H1 (cell line): ENCODE measurements around the gene GNG13. TPM values are rescaled to one million over a fixed set of nuclear protein-coding genes. Genes with fewer than 3 reads are reported as not detected.

Source experiments
- CTCF ChIA-PET: fragments of 300-600 bp; sonication (Branson Sonifier 250); formaldehyde crosslinking; loops from one replicate; lab custom pipeline; 2021; ENCODE audit not compliant: partially characterized antibody; lab: Charles Lee
- POLR2A ChIA-PET: fragments of 300-600 bp; sonication (Branson Sonifier 250); formaldehyde crosslinking; loops from one replicate; lab custom pipeline; 2021; ENCODE audit warnings: inconsistent platforms; ENCODE audit not compliant: partially characterized antibody; lab: Charles Lee
- DNase-seq, 2 experiments: peaks; one replicate each; pipeline versions ENCODE4 v3.0.0 to v3.0.0-alpha.2; 2010 to 2022; ENCODE audit warnings: low spot score in 2 of 2, low read depth in 1 of 2, mixed read lengths in 1 of 2
- FAIRE-seq: peaks from 2 replicates; lab custom pipeline; 2011; peaks lifted over from hg19 to GRCh38; lab: Jason Lieb, UNC
- H2AFZ ChIP-seq: 2 replicates; pipeline ENCODE4 v1.8.1; 2012; ENCODE audit warnings: low read length, inconsistent platforms
- H2AK5ac ChIP-seq: 2 replicates; pipeline ENCODE4 v1.6.1; 2013; ENCODE audit warnings: low read depth, low read length
- H2BK120ac ChIP-seq: replicated peaks from 2 replicates; pipeline ENCODE3; 2013; ENCODE audit warnings: low read depth, low read length, inconsistent platforms
- H2BK12ac ChIP-seq: 2 replicates; pipeline ENCODE4 v1.6.1; 2013; ENCODE audit warnings: low read depth, low read length
- H2BK15ac ChIP-seq: 2 replicates; pipeline ENCODE4 v1.6.1; 2013; ENCODE audit warnings: low read length
- H2BK20ac ChIP-seq: 2 replicates; pipeline ENCODE4 v1.6.1; 2013; ENCODE audit warnings: low read length
- H2BK5ac ChIP-seq: 2 replicates; pipeline ENCODE4 v1.6.1; 2013; ENCODE audit warnings: low read depth, low read length
- H3K14ac ChIP-seq: 2 replicates; pipeline ENCODE4 v1.6.1; 2013; ENCODE audit warnings: inconsistent platforms; ENCODE audit not compliant: insufficient read length
- H3K18ac ChIP-seq: 2 replicates; pipeline ENCODE4 v1.6.1; 2013; ENCODE audit warnings: low read length; ENCODE audit errors: extremely low read depth
- H3K23ac ChIP-seq: 2 replicates; pipeline ENCODE4 v1.6.1; 2013; ENCODE audit warnings: inconsistent platforms; ENCODE audit not compliant: insufficient read length
- H3K23me2 ChIP-seq: 2 replicates; pipeline ENCODE4 v1.6.1; 2013; ENCODE audit warnings: low read depth, low read length
- H3K27ac ChIP-seq: 2 replicates; pipeline ENCODE4 v1.6.1; 2011; ENCODE audit warnings: low read depth, low read length, inconsistent platforms
- H3K27me3 ChIP-seq, 4 experiments: replicated peaks in 1 of 4; 1 replicate in 1 of 4; 2 replicates in 3 of 4; pipeline versions ENCODE4 v1.6.1 to v1.8.1; 2011 to 2013; ENCODE audit warnings: low read length in 3 of 4, mild to moderate bottlenecking in 3 of 4, inconsistent platforms in 2 of 4, mixed read lengths in 2 of 4, moderate library complexity in 1 of 4; ENCODE audit not compliant: control insufficient read depth in 3 of 4, insufficient read depth in 3 of 4; ENCODE audit errors: extremely low read depth in 1 of 4
- H3K36me3 ChIP-seq, 4 experiments: 2 replicates each; pipeline versions ENCODE4 v1.6.1 to v1.8.1; 2011 to 2013; ENCODE audit warnings: mild to moderate bottlenecking in 4 of 4, low read length in 3 of 4, moderate library complexity in 2 of 4, control low read depth in 1 of 4, inconsistent platforms in 1 of 4; ENCODE audit not compliant: insufficient read depth in 4 of 4, control insufficient read depth in 2 of 4
- H3K4ac ChIP-seq: replicated peaks from 2 replicates; pipeline ENCODE3; 2013; ENCODE audit warnings: low read length, low read depth, mixed read lengths, inconsistent platforms; ENCODE audit not compliant: insufficient read length
- H3K4me1 ChIP-seq, 4 experiments: replicated peaks in 1 of 4; 1 replicate in 1 of 4; 2 replicates in 3 of 4; pipeline versions ENCODE4 v1.6.1 to v1.8.1; 2011 to 2013; ENCODE audit warnings: low read length in 3 of 4, inconsistent platforms in 2 of 4, mixed read lengths in 1 of 4; ENCODE audit not compliant: insufficient read depth in 4 of 4, control insufficient read depth in 3 of 4
- H3K4me2 ChIP-seq, 2 experiments: 2 replicates each; pipeline versions ENCODE4 v1.6.1 to v1.8.1; 2011 to 2013; ENCODE audit warnings: low read depth in 2 of 2, low read length in 2 of 2, control low read depth in 1 of 2, inconsistent platforms in 1 of 2, mild to moderate bottlenecking in 1 of 2; ENCODE audit not compliant: insufficient read depth in 1 of 2
- H3K4me3 ChIP-seq, 4 experiments: fragments of 200-600, 300-600 bp in 1 of 4; sonication (generic), shearing (Covaris generic), sonication (Bioruptor Twin) in 1 of 4; 2 replicates each; pipeline versions ENCODE4 v1.5.1 to v1.8.1; 2011 to 2016; ENCODE audit warnings: low read length in 4 of 4, low read depth in 3 of 4, control low read depth in 2 of 4, inconsistent platforms in 2 of 4, mild to moderate bottlenecking in 2 of 4, mixed read lengths in 1 of 4, moderate library complexity in 1 of 4; ENCODE audit not compliant: insufficient read depth in 2 of 4; ENCODE audit errors: extremely low read depth in 1 of 4
- H3K56ac ChIP-seq: replicated peaks from 2 replicates; pipeline ENCODE3; 2013; ENCODE audit warnings: low read depth, mild to moderate bottlenecking, mixed read lengths, low read length, inconsistent platforms; ENCODE audit not compliant: insufficient read length
- H3K79me1 ChIP-seq: 2 replicates; pipeline ENCODE4 v1.6.1; 2013; ENCODE audit warnings: low read depth, low read length, control low read depth
- H3K79me2 ChIP-seq, 2 experiments: 2 replicates each; pipeline versions ENCODE4 v1.6.1 to v1.8.1; 2012 to 2013; ENCODE audit warnings: low read length in 2 of 2, mild to moderate bottlenecking in 2 of 2, inconsistent platforms in 1 of 2; ENCODE audit not compliant: insufficient read depth in 2 of 2, control insufficient read depth in 1 of 2
- H3K9ac ChIP-seq, 4 experiments: replicated peaks in 1 of 4; 1 replicate in 1 of 4; 2 replicates in 3 of 4; pipeline versions ENCODE4 v1.6.1 to v1.8.1; 2011 to 2013; ENCODE audit warnings: low read depth in 3 of 4, low read length in 3 of 4, control low read depth in 2 of 4, mild to moderate bottlenecking in 2 of 4, moderate library complexity in 2 of 4, inconsistent platforms in 1 of 4; ENCODE audit errors: extremely low read depth in 1 of 4
- H3K9me3 ChIP-seq, 2 experiments: 2 replicates each; pipeline versions ENCODE4 v1.6.1 to v1.8.1; 2012 to 2013; ENCODE audit warnings: mild to moderate bottlenecking in 2 of 2, moderate library complexity in 2 of 2, control low read depth in 1 of 2, inconsistent platforms in 1 of 2, low read depth in 1 of 2, low read length in 1 of 2, mixed read lengths in 1 of 2; ENCODE audit not compliant: insufficient read depth in 2 of 2
- H4K20me1 ChIP-seq, 2 experiments: replicated peaks in 1 of 2; 2 replicates each; pipeline versions ENCODE3 to v1.8.1; 2011 to 2013; ENCODE audit warnings: inconsistent platforms in 2 of 2, low read length in 2 of 2, mild to moderate bottlenecking in 1 of 2; ENCODE audit not compliant: insufficient read depth in 2 of 2, control insufficient read depth in 1 of 2
- H4K5ac ChIP-seq: 2 replicates; pipeline ENCODE4 v1.6.1; 2013; ENCODE audit warnings: low read length, low read depth, mixed read lengths, inconsistent platforms; ENCODE audit not compliant: insufficient read length
- H4K8ac ChIP-seq: 2 replicates; pipeline ENCODE4 v1.8.0; 2013; ENCODE audit warnings: mild to moderate bottlenecking, moderate library complexity, low read length, inconsistent platforms; ENCODE audit not compliant: insufficient read depth; ENCODE audit errors: extremely low read depth
- H4K91ac ChIP-seq: replicated peaks from 2 replicates; pipeline ENCODE3; 2013; ENCODE audit warnings: low read length, mixed read lengths, inconsistent platforms; ENCODE audit not compliant: insufficient read length
- CBX8 ChIP-seq: fragments of 300-800, 300-1000 bp; sonication (generic); IDR thresholded peaks from 2 replicates; pipeline ENCODE4 v1.7.1; 2016; ENCODE audit warnings: low read depth, low read length, borderline replicate concordance
- CHD1 ChIP-seq: IDR thresholded peaks from 2 replicates; pipeline ENCODE4 v1.6.1; 2012; ENCODE audit warnings: low read depth, low read length, improper control_type of control experiment
- CHD2 ChIP-seq: IDR thresholded peaks from 2 replicates; pipeline ENCODE4 v1.6.1; 2012; ENCODE audit warnings: low read length, improper control_type of control experiment
- HDAC2 ChIP-seq, 2 experiments: fragments of 300-600 bp in 1 of 2; sonication (generic) in 1 of 2; IDR thresholded peaks; 2 replicates each; pipeline ENCODE4 v1.6.1; 2011 to 2012; ENCODE audit warnings: low read depth in 2 of 2, low read length in 2 of 2, mild to moderate bottlenecking in 2 of 2, moderate library complexity in 2 of 2, borderline replicate concordance in 1 of 2, inconsistent platforms in 1 of 2
- HDAC6 ChIP-seq: IDR thresholded peaks from one replicate; pipeline ENCODE4 v1.7.1; 2012; ENCODE audit warnings: low read depth, mild to moderate bottlenecking, inconsistent platforms, low read length, moderate library complexity
- KDM1A ChIP-seq: fragments of 200-600, 300-600 bp; sonication (generic); IDR thresholded peaks from 2 replicates; pipeline ENCODE4 v1.7.1; 2016; ENCODE audit warnings: mild to moderate bottlenecking, low read length, borderline replicate concordance
- MAFK ChIP-seq: IDR thresholded peaks from 2 replicates; pipeline ENCODE4 v1.6.1; 2012; ENCODE audit warnings: low read depth, mild to moderate bottlenecking, improper control_type of control experiment, low read length
- NANOG ChIP-seq: IDR thresholded peaks from 2 replicates; pipeline ENCODE4 v1.6.1; 2011; ENCODE audit warnings: low read length, low read depth, mild to moderate bottlenecking, inconsistent platforms; ENCODE audit not compliant: insufficient read depth, poor library complexity, severe bottlenecking
- RAD21 ChIP-seq, 2 experiments: IDR thresholded peaks in 1 of 2; conservative IDR thresholded peaks in 1 of 2; 2 replicates each; pipeline ENCODE4 v1.6.1; 2011; ENCODE audit warnings: low read depth in 2 of 2, low read length in 2 of 2, improper control_type of control experiment in 1 of 2, inconsistent platforms in 1 of 2, mild to moderate bottlenecking in 1 of 2, moderate library complexity in 1 of 2
- RFX5 ChIP-seq: IDR thresholded peaks from 2 replicates; pipeline ENCODE4 v1.6.1; 2011; ENCODE audit warnings: low read depth, low read length, improper control_type of control experiment, borderline replicate concordance
- SIRT6 ChIP-seq: IDR thresholded peaks from one replicate; pipeline ENCODE4 v1.7.1; 2012; ENCODE audit warnings: low read length, inconsistent platforms
- YY1 ChIP-seq: IDR thresholded peaks from 2 replicates; pipeline ENCODE4 v1.6.1; 2011; ENCODE audit warnings: low read depth, mild to moderate bottlenecking, low read length
- ZNF274 ChIP-seq: IDR thresholded peaks from 2 replicates; pipeline ENCODE4 v1.7.0; 2012; ENCODE audit warnings: low read length, borderline replicate concordance; ENCODE audit errors: extremely low read depth
- WGBS, 2 experiments: shearing (Covaris generic) in 1 of 2; methylation state at CpG; one replicate each; pipeline versions ENCODE4 v1.1.6 to v1.1.7; 2013 to 2015; ENCODE audit warnings: low lambda C conversion rate in 2 of 2, mixed read lengths in 2 of 2, inconsistent platforms in 1 of 2, low coverage in 1 of 2, missing lambda C conversion rate in 1 of 2; ENCODE audit not compliant: insufficient replicate concordance in 2 of 2, insufficient coverage in 1 of 2, insufficient read length in 1 of 2; ENCODE audit errors: extremely low coverage in 1 of 2, missing lambda C conversion rate in 1 of 2; 5-methylcytosine and 5-hydroxymethylcytosine counted together
- polyA plus RNA-seq, 7 experiments: library from polyadenylated mRNA; depleted of rRNA in 3 of 7; stranded (reverse) in 5 of 7; unstranded in 2 of 7; fragments of >200 nt in 5 of 7; fragments of 200-250 nt in 2 of 7; gene quantifications; 1 replicate in 5 of 7; 2 replicates in 1 of 7; 4 replicates in 1 of 7; pipeline versions ENCODE4 v1.2.1 to v1.2.3, GENCODE V29; 2011 to 2013; ENCODE audit warnings: missing spikeins in 2 of 7, mixed read lengths in 2 of 7
- total RNA-seq: library from RNA; stranded (reverse); fragmentation: NEBNext Ultra II Directional; extraction: Animal tissue kit (Norgen Biotek cat#: 25700); gene quantifications from 2 replicates; pipeline ENCODE4 v1.2.1, GENCODE V29; 2021

Gene GNG13
- total and polyA plus RNA-seq, 2 of the 8 experiments (the other 6 are each of a cell fraction or from before 2014, with no cell fraction given), result not detected

DNA sequence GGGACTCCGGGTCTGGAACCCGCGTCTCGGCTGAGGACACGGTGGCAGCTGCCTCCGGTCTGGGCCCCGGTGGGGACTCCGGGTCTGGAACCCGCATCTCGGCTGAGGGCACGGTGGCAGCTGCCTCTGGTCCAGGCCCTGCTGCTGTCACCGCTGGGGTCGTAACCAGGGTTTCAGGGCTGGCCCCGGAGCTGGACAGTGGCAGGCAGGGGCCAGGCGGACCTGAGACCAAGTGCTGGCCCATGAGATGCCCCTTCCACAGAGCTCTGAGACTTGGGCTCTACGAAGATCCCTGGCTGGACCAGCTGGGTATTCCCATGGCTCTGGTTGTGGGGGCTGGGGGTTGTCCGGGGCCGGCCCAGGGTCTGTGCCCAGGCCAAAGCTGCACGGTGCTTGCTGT, 16.1 kb downstream of the GNG13 start:
- no peak overlapping the region for H3K27ac ChIP-seq
- no peak overlapping the region for H2AK5ac ChIP-seq
- no peak overlapping the region for H4K91ac ChIP-seq
- H2BK20ac ChIP-seq, result no peak overlapping the region
- ChIA-PET CTCF (interaction anchor here (0.5 to 13.7 kb wide), 22 partner anchors 10 to 667 kb away, joined by 3 to 424 read pairs (median 5); partner anchors contain the start of genes ANTKMT, CCDC78, CIAO3 and GNG13), POLR2A (interaction anchor here (0.9 to 3.7 kb wide), 20 partner anchors 8 to 436 kb away, joined by 3 to 20 read pairs (median 5); partner anchors contain the start of genes ANTKMT, CIAO3, GNG13 and METRN)
- no peaks in the 10 kb centered on the region for H3K9me3 ChIP-seq
- peaks cover 0 to 15% of the 10 kb centered on the region in 2 experiments; a peak in 1 of 4 replicates for H3K79me2 ChIP-seq
- peaks cover 0 to 3% (median under 1%) of the 10 kb centered on the region in 4 experiments; a peak in 2 of 7 replicates for H3K27me3 ChIP-seq
- peak overlapping the region; percentile 51; the same call in 1 of the 2 replicates for H4K8ac ChIP-seq
- peaks cover 0 to 6% (median 3%) of the 10 kb centered on the region in 4 experiments; a peak in 2 of 8 replicates for H3K36me3 ChIP-seq
- no peak overlapping the region for H3K23ac ChIP-seq
- no peak overlapping the region for H3K4ac ChIP-seq
- H3K4me2 ChIP-seq, result no peak overlapping the region
- H4K20me1 ChIP-seq, result peaks cover 4 to 20% of the 10 kb centered on the region in 2 experiments
- FAIRE-seq (no peak), DNase-seq (no peak)
- no peak overlapping the region for H3K14ac ChIP-seq
- H3K4me1 ChIP-seq, result peaks cover 0 to 14% (median 5%) of the 10 kb centered on the region in 4 experiments; a peak in 4 of 7 replicates
- H3K56ac ChIP-seq, result no peak overlapping the region
- H3K18ac ChIP-seq, result no peak overlapping the region
- H2BK120ac ChIP-seq, result no peak overlapping the region
- H2BK12ac ChIP-seq, result 0 out of 2 replicates have a peak overlapping the region, but pooled peaks have one; percentile 33
- H4K5ac ChIP-seq, result no peak overlapping the region
- H3K4me3 ChIP-seq, result no peak overlapping the region
- H2AFZ ChIP-seq, result no peak overlapping the region
- no peak overlapping the region for H3K9ac ChIP-seq
- 94% methylated on average over 19 of the region's 19 CpGs; no CpG with 5 or more reads in 1 of the 2 experiments for WGBS, 2 experiments
- H2BK5ac ChIP-seq, result no peak overlapping the region
- H3K79me1 ChIP-seq, result peaks cover 2% of the 10 kb centered on the region; the same call in 1 of the 2 replicates
- peaks cover 9% of the 10 kb centered on the region; the same call in 1 of the 2 replicates for H3K23me2 ChIP-seq
- no peak overlapping the region for H2BK15ac ChIP-seq
- TF ChIP-seq YY1 (no peak), HDAC6 (no peak), HDAC2 (IDR thresholded peaks at IDR 0.05; ENCODE audit: borderline replicate concordance in 1 of 2, low read depth in 2 of 2, low read length in 2 of 2) (no peak), KDM1A (no peak), CHD1 (no peak), NANOG (no peak), ZNF274 (no peak), CHD2 (no peak), RFX5 (no peak), RAD21 (IDR thresholded peaks at IDR 0.05 in 1 of 2, conservative IDR thresholded peaks at IDR 0.05 in 1 of 2; ENCODE audit: low read depth in 2 of 2, low read length in 2 of 2) (no peak), MAFK (no peak), SIRT6 (no peak), CBX8 (no peak)
